H9 (cell line): ENCODE measurements around the gene PRF1. TPM values are rescaled to one million over a fixed set of nuclear protein-coding genes. Genes with fewer than 3 reads are reported as not detected.

Source experiments
- DNase-seq: peaks from one replicate; pipeline ENCODE4 v3.0.0-alpha.2; 2017
- H2AFZ ChIP-seq: one replicate; pipeline ENCODE4 v1.6.1; 2013; ENCODE audit warnings: mild to moderate bottlenecking, low read length, control low read depth, moderate library complexity
- H2AK5ac ChIP-seq: 2 replicates; pipeline ENCODE4 v1.6.1; 2013; ENCODE audit warnings: low read length, control low read depth, mixed read lengths; ENCODE audit not compliant: insufficient read length
- H2BK120ac ChIP-seq: one replicate; pipeline ENCODE4 v1.6.1; 2013; ENCODE audit warnings: low read depth, mild to moderate bottlenecking, low read length, control low read depth, inconsistent platforms; ENCODE audit not compliant: poor library complexity, severe bottlenecking
- H2BK12ac ChIP-seq: 2 replicates; pipeline ENCODE4 v1.6.1; 2013; ENCODE audit warnings: low read length, control low read depth, mixed read lengths, low read depth; ENCODE audit not compliant: insufficient read length
- H2BK15ac ChIP-seq: 2 replicates; pipeline ENCODE4 v1.6.1; 2013; ENCODE audit warnings: low read depth, low read length, control low read depth
- H2BK20ac ChIP-seq: one replicate; pipeline ENCODE4 v1.6.1; 2013; ENCODE audit warnings: low read depth, mild to moderate bottlenecking, low read length, control low read depth, inconsistent platforms; ENCODE audit not compliant: poor library complexity, severe bottlenecking
- H2BK5ac ChIP-seq: 2 replicates; pipeline ENCODE4 v1.6.1; 2013; ENCODE audit warnings: low read length, control low read depth, mixed read lengths; ENCODE audit not compliant: insufficient read length
- H3K14ac ChIP-seq: 2 replicates; pipeline ENCODE4 v1.6.1; 2013; ENCODE audit warnings: low read length, control low read depth; ENCODE audit not compliant: insufficient read depth
- H3K18ac ChIP-seq: 2 replicates; pipeline ENCODE4 v1.6.1; 2013; ENCODE audit warnings: low read depth, mild to moderate bottlenecking, mixed read lengths, low read length, control low read depth; ENCODE audit not compliant: insufficient read length
- H3K23ac ChIP-seq: 2 replicates; pipeline ENCODE4 v1.6.1; 2013; ENCODE audit warnings: low read length, control low read depth, mixed read lengths, low read depth; ENCODE audit not compliant: insufficient read length
- H3K23me2 ChIP-seq: 2 replicates; pipeline ENCODE4 v1.6.1; 2013; ENCODE audit warnings: low read depth, mild to moderate bottlenecking, mixed read lengths, low read length, control low read depth; ENCODE audit not compliant: insufficient read length, poor library complexity, severe bottlenecking
- H3K27ac ChIP-seq: 2 replicates; pipeline ENCODE4 v1.5.1; 2013; ENCODE audit warnings: low read length, control low read depth, mixed read lengths, low read depth; ENCODE audit not compliant: insufficient read length
- H3K27me3 ChIP-seq: 2 replicates; pipeline ENCODE4 v1.6.1; 2013; ENCODE audit warnings: low read length, control low read depth, inconsistent platforms; ENCODE audit not compliant: insufficient read depth
- H3K4ac ChIP-seq: 2 replicates; pipeline ENCODE4 v1.6.1; 2013; ENCODE audit warnings: low read depth, mild to moderate bottlenecking, control low read depth, inconsistent platforms, low read length, moderate library complexity
- H3K4me1 ChIP-seq: 2 replicates; pipeline ENCODE4 v1.6.1; 2013; ENCODE audit warnings: low read length, control low read depth, inconsistent platforms; ENCODE audit not compliant: insufficient read depth
- H3K4me2 ChIP-seq: 2 replicates; pipeline ENCODE4 v1.6.1; 2013; ENCODE audit warnings: low read length, control low read depth, mixed read lengths; ENCODE audit not compliant: insufficient read length, insufficient read depth
- H3K56ac ChIP-seq: 2 replicates; pipeline ENCODE4 v1.6.1; 2013; ENCODE audit warnings: low read depth, mild to moderate bottlenecking, mixed read lengths, low read length, control low read depth; ENCODE audit not compliant: insufficient read length
- H3K79me1 ChIP-seq: 2 replicates; pipeline ENCODE4 v1.6.1; 2013; ENCODE audit warnings: low read depth, mild to moderate bottlenecking, moderate library complexity, low read length, control low read depth, inconsistent platforms; ENCODE audit not compliant: insufficient read depth, poor library complexity, severe bottlenecking
- H3K79me2 ChIP-seq: 2 replicates; pipeline ENCODE4 v1.6.1; 2013; ENCODE audit warnings: low read length, control low read depth, inconsistent platforms; ENCODE audit not compliant: insufficient read depth
- H3K9ac ChIP-seq: 2 replicates; pipeline ENCODE4 v1.6.1; 2013; ENCODE audit warnings: low read length, control low read depth, mixed read lengths; ENCODE audit not compliant: insufficient read length; ENCODE audit errors: extremely low read depth
- H3K9me3 ChIP-seq: one replicate; pipeline ENCODE4 v1.6.1; 2013; ENCODE audit warnings: low read depth, low read length, inconsistent platforms; ENCODE audit not compliant: control insufficient read depth
- H3T11ph ChIP-seq: one replicate; pipeline ENCODE4 v1.6.1; 2013; ENCODE audit warnings: mild to moderate bottlenecking, low read length, control low read depth, inconsistent platforms
- H4K20me1 ChIP-seq: one replicate; pipeline ENCODE4 v1.6.1; 2013; ENCODE audit not compliant: control insufficient read depth, insufficient read length, insufficient read depth
- H4K5ac ChIP-seq: 2 replicates; pipeline ENCODE4 v1.6.1; 2013; ENCODE audit warnings: low read depth, mild to moderate bottlenecking, mixed read lengths, low read length, control low read depth; ENCODE audit not compliant: insufficient read length
- H4K8ac ChIP-seq: replicated peaks from 2 replicates; pipeline ENCODE4 v1.6.1; 2013; ENCODE audit warnings: low read length, control low read depth, mixed read lengths, low read depth; ENCODE audit not compliant: insufficient read length
- H4K91ac ChIP-seq: 2 replicates; pipeline ENCODE4 v1.6.1; 2013; ENCODE audit warnings: low read depth, mild to moderate bottlenecking, moderate library complexity, mixed read lengths, low read length, control low read depth; ENCODE audit not compliant: insufficient read length
- H3K27ac Mint-ChIP-seq, 3 experiments: 2 replicates in 2 of 3; 3 replicates in 1 of 3; pipeline ENCODE4 v1.8.0; 2020 to 2021; ENCODE audit warnings: mixed read lengths in 3 of 3, mild to moderate bottlenecking in 1 of 3, moderate library complexity in 1 of 3
- H3K27me3 Mint-ChIP-seq: 2 replicates; pipeline ENCODE4 v1.8.0; 2021; ENCODE audit warnings: low read depth, mild to moderate bottlenecking, moderate library complexity, mixed read lengths
- H3K36me3 Mint-ChIP-seq, 3 experiments: 2 replicates in 2 of 3; 3 replicates in 1 of 3; pipeline ENCODE4 v1.8.0; 2020 to 2021; ENCODE audit warnings: low read depth in 3 of 3, mixed read lengths in 3 of 3; ENCODE audit not compliant: insufficient read depth in 1 of 3
- H3K4me1 Mint-ChIP-seq, 2 experiments: 2 replicates each; pipeline ENCODE4 v1.8.0; 2020; ENCODE audit warnings: mixed read lengths in 2 of 2
- H3K4me3 Mint-ChIP-seq, 2 experiments: 2 replicates in 1 of 2; 3 replicates in 1 of 2; pipeline ENCODE4 v1.8.0; 2020 to 2021; ENCODE audit warnings: mild to moderate bottlenecking in 2 of 2, mixed read lengths in 2 of 2, moderate library complexity in 1 of 2
- H3K9me3 Mint-ChIP-seq, 2 experiments: 2 replicates in 1 of 2; 3 replicates in 1 of 2; pipeline ENCODE4 v1.8.0; 2020; ENCODE audit warnings: mild to moderate bottlenecking in 2 of 2, mixed read lengths in 2 of 2, moderate library complexity in 1 of 2
- WGBS: extraction: QIAGEN DNeasy Blood & Tissue Kit; methylation state at CpG from one replicate; pipeline ENCODE4 v1.1.7; 2013; ENCODE audit warnings: missing lambda C conversion rate, low lambda C conversion rate, mixed read lengths; ENCODE audit not compliant: insufficient read length; ENCODE audit errors: extremely low coverage; 5-methylcytosine and 5-hydroxymethylcytosine counted together
- total RNA-seq: library from RNA; stranded (reverse); gene quantifications from 2 replicates; pipeline ENCODE4 v1.2.1, GENCODE V29; 2021
- TF ChIP-seq, protein P1 (sequence below): fragments of 200-600 bp; sonication (generic); conservative IDR thresholded peaks from 3 replicates; pipeline ENCODE4 v1.8.0; 2021; ENCODE audit warnings: antibody characterized with exemption, mild to moderate bottlenecking

The PRF1 gene
- total RNA-seq, 1 experiment from 2014 or later = not detected

DNA sequence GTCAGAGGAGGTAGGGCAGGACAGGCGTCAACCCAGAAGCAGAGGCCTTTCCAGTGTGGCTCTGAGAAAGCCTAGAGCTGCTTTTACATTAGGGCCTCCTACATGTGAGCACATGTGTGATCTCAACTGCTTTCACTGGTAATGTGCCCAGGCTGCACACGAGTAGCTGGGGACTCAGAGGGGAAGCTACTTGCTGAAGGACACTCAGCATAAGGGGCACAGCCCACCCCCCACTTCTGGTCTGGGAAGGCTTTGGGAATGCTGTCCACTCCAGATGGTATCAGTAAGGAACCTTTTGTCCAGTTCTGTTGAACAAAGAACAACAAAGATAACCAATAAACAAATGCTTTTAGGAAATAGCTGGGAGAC, 18.9 kb downstream of the PRF1 start:
- Mint-ChIP-seq H3K27ac (no peak overlapping the region), H3K4me3 (no peak overlapping the region), H3K27me3 (peaks cover 1% of the 10 kb centered on the region), H3K4me1 (peaks cover 27 to 36% of the 10 kb centered on the region in 2 experiments), H3K9me3 (no peaks in the 10 kb centered on the region), H3K36me3 (no peaks in the 10 kb centered on the region)
- no peak overlapping the region for H2BK12ac ChIP-seq
- H3K23ac ChIP-seq = no peak overlapping the region
- TF ChIP-seq, protein P1, sequence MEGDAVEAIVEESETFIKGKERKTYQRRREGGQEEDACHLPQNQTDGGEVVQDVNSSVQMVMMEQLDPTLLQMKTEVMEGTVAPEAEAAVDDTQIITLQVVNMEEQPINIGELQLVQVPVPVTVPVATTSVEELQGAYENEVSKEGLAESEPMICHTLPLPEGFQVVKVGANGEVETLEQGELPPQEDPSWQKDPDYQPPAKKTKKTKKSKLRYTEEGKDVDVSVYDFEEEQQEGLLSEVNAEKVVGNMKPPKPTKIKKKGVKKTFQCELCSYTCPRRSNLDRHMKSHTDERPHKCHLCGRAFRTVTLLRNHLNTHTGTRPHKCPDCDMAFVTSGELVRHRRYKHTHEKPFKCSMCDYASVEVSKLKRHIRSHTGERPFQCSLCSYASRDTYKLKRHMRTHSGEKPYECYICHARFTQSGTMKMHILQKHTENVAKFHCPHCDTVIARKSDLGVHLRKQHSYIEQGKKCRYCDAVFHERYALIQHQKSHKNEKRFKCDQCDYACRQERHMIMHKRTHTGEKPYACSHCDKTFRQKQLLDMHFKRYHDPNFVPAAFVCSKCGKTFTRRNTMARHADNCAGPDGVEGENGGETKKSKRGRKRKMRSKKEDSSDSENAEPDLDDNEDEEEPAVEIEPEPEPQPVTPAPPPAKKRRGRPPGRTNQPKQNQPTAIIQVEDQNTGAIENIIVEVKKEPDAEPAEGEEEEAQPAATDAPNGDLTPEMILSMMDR = no peak
- no peak overlapping the region for H2BK20ac ChIP-seq
- H3K9ac ChIP-seq = no peak overlapping the region
- H3K18ac ChIP-seq = no peak overlapping the region
- H3K4ac ChIP-seq = no peak overlapping the region
- H4K8ac ChIP-seq = no peak overlapping the region
- no peaks in the 10 kb centered on the region for H3K27me3 ChIP-seq
- H4K5ac ChIP-seq = no peak overlapping the region
- H3K4me2 ChIP-seq = no peak overlapping the region
- H3K14ac ChIP-seq = no peak overlapping the region
- H2BK120ac ChIP-seq = no peak overlapping the region
- H3K23me2 ChIP-seq = no peaks in the 10 kb centered on the region
- no peak for DNase-seq
- H2BK5ac ChIP-seq = no peak overlapping the region
- peaks cover 4% of the 10 kb centered on the region; the same call in 1 of the 2 replicates for H3K4me1 ChIP-seq
- no peaks in the 10 kb centered on the region for H3K79me2 ChIP-seq
- no peak overlapping the region for H2BK15ac ChIP-seq
- no peak overlapping the region for H4K91ac ChIP-seq
- no peaks in the 10 kb centered on the region for H4K20me1 ChIP-seq
- H2AFZ ChIP-seq = no peak overlapping the region
- no peak overlapping the region for H2AK5ac ChIP-seq
- no peak overlapping the region for H3K27ac ChIP-seq
- no peaks in the 10 kb centered on the region for H3K9me3 ChIP-seq
- H3T11ph ChIP-seq = no peak overlapping the region
- H3K79me1 ChIP-seq = no peaks in the 10 kb centered on the region
- H3K56ac ChIP-seq = no peak overlapping the region
- no CpG with 5 or more reads among the region's 2 CpGs for WGBS
